Testis (tissue), 3 donors: ENCODE results near the gene DSP. TPM values are rescaled to one million over a fixed set of nuclear protein-coding genes. Genes with fewer than 3 reads are reported as not detected.

Experiments
- DNase-seq: peaks from one replicate; pipeline ENCODE4 v3.0.0-alpha.2; 2019
- H3K27ac ChIP-seq, 2 donors: fragments of 200-600 bp; sonication (generic); one replicate each; pipeline ENCODE4 v1.5.1; 2019
- H3K27me3 ChIP-seq: fragments of 200-600 bp; sonication (generic); one replicate; pipeline ENCODE4 v1.5.1; 2019
- H3K36me3 ChIP-seq: fragments of 200-600 bp; sonication (generic); one replicate; pipeline ENCODE4 v1.5.1; 2017; ENCODE audit warnings: low read depth; ENCODE audit errors: missing control alignments
- H3K4me1 ChIP-seq: fragments of 200-600 bp; sonication (generic); one replicate; pipeline ENCODE4 v1.5.1; 2019
- H3K4me3 ChIP-seq, 2 donors: fragments of 200-600 bp; sonication (generic); one replicate each; pipeline ENCODE4 v1.5.1; 2017 to 2019
- H3K9me3 ChIP-seq: fragments of 200-600 bp; sonication (generic); one replicate; pipeline ENCODE4 v1.5.1; 2017
- CTCF ChIP-seq, 3 experiments: fragments of 450-650 bp in 2 of 3; fragments of 200-600 bp in 1 of 3; sonication (generic) in 1 of 3; IDR thresholded peaks; one replicate each; pipeline ENCODE4 v1.5.1; 2016 to 2019; ENCODE audit warnings: antibody characterized with exemption in 3 of 3, mild to moderate bottlenecking in 2 of 3, moderate library complexity in 1 of 3
- POLR2A ChIP-seq: fragments of 450-650 bp; IDR thresholded peaks from one replicate; pipeline ENCODE4 v1.6.1; 2017; ENCODE audit warnings: antibody characterized with exemption, mild to moderate bottlenecking, moderate library complexity
- WGBS, 2 donors: methylation state at CpG; one replicate each; pipeline ENCODE4 v1.1.5; 2018; 5-methylcytosine and 5-hydroxymethylcytosine counted together
- intact Hi-C: fragments of 100-400 bp; cut with DNase I; formaldehyde crosslinking; loops from one replicate; pipeline ENCODE4 v1.15.1; 2023; ENCODE audit warnings: low total_unique reads
- polyA plus RNA-seq: library from polyadenylated mRNA; stranded (reverse); fragments of 350-450 nt; fragmentation: Illumina TruSeq; extraction: RNeasy Lipid Tissue Mini Kit (QIAGEN cat#74804); gene quantifications from one replicate; pipeline ENCODE4 v1.2.3, GENCODE V29; 2014; ENCODE audit warnings: low read depth, low replicate concordance; ENCODE audit not compliant: insufficient read depth
- total RNA-seq, 2 donors: library from RNA; depleted of rRNA; stranded (reverse); fragments of >200 nt; gene quantifications; one replicate each; pipeline ENCODE4 v1.2.3, GENCODE V29; 2016

DSP gene
- total and polyA plus RNA-seq, 3 donors from 2014 or later = 3.6 to 4.5 (median 4.1) TPM

DNA sequence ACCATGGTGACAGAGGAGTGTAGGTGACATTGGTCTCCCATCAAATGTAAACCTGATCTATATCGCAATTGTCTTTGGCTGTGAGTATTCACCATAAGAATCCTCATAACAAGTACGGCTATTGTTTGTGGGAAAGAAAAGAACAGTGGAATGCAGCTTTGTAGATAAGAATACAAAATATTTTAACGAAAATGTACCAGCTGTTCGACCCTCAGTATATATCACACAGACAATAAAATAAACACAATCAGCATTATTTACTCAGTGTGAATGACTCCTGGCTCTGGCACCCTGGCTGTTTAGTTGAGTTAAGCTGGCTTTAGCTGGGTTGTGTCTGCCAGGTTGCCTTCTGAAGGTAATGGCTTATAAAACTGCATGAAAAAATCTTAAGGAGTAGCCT is 91.9 kb downstream of the DSP start:
- no peak for DNase-seq
- TF ChIP-seq CTCF (IDR thresholded peaks at IDR 0.05) (no peak), POLR2A (no peak)
- Histone ChIP-seq H3K27ac (no peak overlapping the region), H3K27me3 (no peaks in the 10 kb centered on the region), H3K4me1 (no peaks in the 10 kb centered on the region), H3K9me3 (no peaks in the 10 kb centered on the region), H3K36me3 (no peaks in the 10 kb centered on the region), H3K4me3 (no peak overlapping the region)
- intact Hi-C loops = no loop called here
- 33 to 35% methylated on average over 4 of the region's 4 CpGs for WGBS, 2 donors

DNA sequence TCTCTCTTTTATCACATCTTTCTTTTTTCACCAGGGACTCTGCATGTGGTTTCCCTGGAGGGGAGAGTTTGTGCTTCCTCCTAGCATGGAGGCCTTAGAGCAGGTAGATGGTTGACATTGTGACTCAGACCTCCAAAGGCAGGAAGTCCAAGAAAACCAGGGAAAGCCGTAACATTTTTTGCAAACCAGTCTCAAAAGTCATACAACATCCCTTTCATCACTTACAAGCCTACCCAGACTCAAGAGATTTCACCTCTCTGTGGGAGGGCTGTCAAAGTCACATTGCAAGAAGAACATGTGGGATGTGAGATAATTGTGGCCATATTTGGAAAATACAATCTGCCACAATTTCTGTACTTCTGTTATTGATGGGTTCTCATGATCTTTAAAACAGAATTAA is 94.7 kb downstream of the DSP start:
- TF ChIP-seq POLR2A = no peak
- TF ChIP-seq CTCF (IDR thresholded peaks at IDR 0.05) = no peak
- intact Hi-C loops = no loop called here
- Histone ChIP-seq H3K9me3 (no peaks in the 10 kb centered on the region), H3K4me1 (no peaks in the 10 kb centered on the region), H3K27ac (no peak overlapping the region), H3K4me3 (no peak overlapping the region), H3K36me3 (no peaks in the 10 kb centered on the region), H3K27me3 (no peaks in the 10 kb centered on the region)
- no peak for DNase-seq
- 90 to 100% methylated on average over 1 of the region's 1 CpG for WGBS, 2 donors

Other genes with a start within 250 kb of the DSP start
- 10 to 100 TPM; 42.7 to 62.5 TPM for gene SSR1, start 228.5 kb upstream of the DSP start, total RNA-seq
- 65.7 TPM for gene SSR1, start 228.5 kb upstream of the DSP start, polyA plus RNA-seq
- 10 to 100 TPM in 1 of 2 donors, 1 to 10 TPM in 1; 5.7 to 14.9 TPM for gene CAGE1, start 151.9 kb upstream of the DSP start, total RNA-seq
- 7.2 TPM for gene CAGE1, start 151.9 kb upstream of the DSP start, polyA plus RNA-seq
- 10 to 100 TPM; 25.1 to 37.5 TPM for gene RIOK1, start 151.9 kb upstream of the DSP start, total RNA-seq
- gene RIOK1, start 151.9 kb upstream of the DSP start, polyA plus RNA-seq = 29.8 TPM
- gene SNRNP48, start 48.5 kb downstream of the DSP start, total RNA-seq = 10 to 100 TPM in 1 of 2 donors, 1 to 10 TPM in 1; 8.5 to 10.7 TPM
- 5.6 TPM for gene SNRNP48, start 48.5 kb downstream of the DSP start, polyA plus RNA-seq
- gene BMP6, start 184.4 kb downstream of the DSP start, total RNA-seq = 10 to 100 TPM; 11.4 to 13.6 TPM
- 6.2 TPM for gene BMP6, start 184.4 kb downstream of the DSP start, polyA plus RNA-seq